ENCODE measurements around the gene TESK1. TPM values are rescaled to one million over a fixed set of nuclear protein-coding genes. Genes with fewer than 3 reads are reported as not detected.
A peak's percentile ranks its signal among the peaks of the same experiment; 100 is the strongest.

Gene TESK1
- total RNA-seq, 6 donors from 2014 or later = 36.9 to 61.9 (median 43.6) TPM

DNA sequence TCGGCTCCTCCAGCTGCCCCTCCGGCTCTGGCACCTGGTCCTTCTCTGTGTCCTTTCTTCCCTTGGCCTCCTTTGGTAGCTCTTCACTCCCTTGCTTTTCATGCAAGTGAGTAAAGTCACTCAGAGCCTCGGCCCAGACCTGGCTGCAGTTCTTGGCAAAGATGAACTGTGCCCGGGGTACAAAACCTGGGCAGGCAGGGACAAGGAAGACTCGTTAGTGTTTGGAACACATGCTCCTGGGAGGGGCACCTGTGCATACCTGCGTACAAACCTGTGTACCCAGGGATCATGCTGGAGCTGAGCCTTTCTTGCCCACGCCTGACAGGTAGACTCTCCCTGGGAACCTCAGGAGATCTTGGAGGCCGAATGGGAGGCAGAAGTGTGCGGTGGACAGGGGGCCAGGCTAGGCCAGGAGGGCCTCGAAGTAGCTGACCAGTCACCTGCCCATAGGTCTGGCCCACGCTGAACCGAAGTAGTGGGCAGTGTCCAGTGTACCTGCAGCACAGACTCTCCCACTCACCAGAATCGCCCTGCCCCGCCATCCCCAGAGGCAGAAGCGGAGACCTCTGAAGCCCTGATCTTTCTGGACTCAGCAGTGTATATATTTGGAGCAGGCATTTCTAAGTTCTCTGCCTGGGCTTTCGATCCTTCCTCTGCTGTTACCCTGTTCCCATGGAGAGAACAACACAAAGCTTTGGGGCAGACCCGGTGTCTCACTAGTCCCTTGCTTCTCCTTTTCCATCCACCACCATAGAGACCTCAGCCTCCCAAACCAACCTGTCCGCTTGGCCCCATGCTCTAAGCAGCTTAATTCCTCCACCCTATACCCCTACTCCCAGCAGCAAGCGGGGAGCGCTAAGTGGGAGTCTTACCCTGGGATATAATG, 41.9 kb upstream of the TESK1 start:
- peaks cover 5 to 16% (median 13%) of the 10 kb centered on the region in 4 donors for H3K4me1 ChIP-seq
- whole genome bisulfite sequencing, 2 donors = 85 to 89% methylated on average over 12 to 20 of the region's 20 CpGs
- H3K4me3 ChIP-seq = peak overlapping the region in 2 of 4 donors; percentile 14 to 27
- no peaks in the 10 kb centered on the region for H3K9me3 ChIP-seq
- H3K27ac ChIP-seq = peak overlapping the region in 3 of 4 donors; percentile 31 to 71 (median 60)
- DNase-seq = no peak
- no peak for ATAC-seq (ENCODE audit: low FRiP score in 2 of 2)
- no peak for TF ChIP-seq POLR2A (IDR thresholded peaks at IDR 0.05)
- no peak for TF ChIP-seq EP300 (IDR thresholded peaks at IDR 0.05)
- TF ChIP-seq, protein P1, sequence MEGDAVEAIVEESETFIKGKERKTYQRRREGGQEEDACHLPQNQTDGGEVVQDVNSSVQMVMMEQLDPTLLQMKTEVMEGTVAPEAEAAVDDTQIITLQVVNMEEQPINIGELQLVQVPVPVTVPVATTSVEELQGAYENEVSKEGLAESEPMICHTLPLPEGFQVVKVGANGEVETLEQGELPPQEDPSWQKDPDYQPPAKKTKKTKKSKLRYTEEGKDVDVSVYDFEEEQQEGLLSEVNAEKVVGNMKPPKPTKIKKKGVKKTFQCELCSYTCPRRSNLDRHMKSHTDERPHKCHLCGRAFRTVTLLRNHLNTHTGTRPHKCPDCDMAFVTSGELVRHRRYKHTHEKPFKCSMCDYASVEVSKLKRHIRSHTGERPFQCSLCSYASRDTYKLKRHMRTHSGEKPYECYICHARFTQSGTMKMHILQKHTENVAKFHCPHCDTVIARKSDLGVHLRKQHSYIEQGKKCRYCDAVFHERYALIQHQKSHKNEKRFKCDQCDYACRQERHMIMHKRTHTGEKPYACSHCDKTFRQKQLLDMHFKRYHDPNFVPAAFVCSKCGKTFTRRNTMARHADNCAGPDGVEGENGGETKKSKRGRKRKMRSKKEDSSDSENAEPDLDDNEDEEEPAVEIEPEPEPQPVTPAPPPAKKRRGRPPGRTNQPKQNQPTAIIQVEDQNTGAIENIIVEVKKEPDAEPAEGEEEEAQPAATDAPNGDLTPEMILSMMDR (IDR thresholded peaks at IDR 0.05) = no peak
- TF ChIP-seq POLR2AphosphoS5 (IDR thresholded peaks at IDR 0.05) = no peak
- peaks cover 0 to 34% (median 26%) of the 10 kb centered on the region in 4 donors for H3K36me3 ChIP-seq
- no peaks in the 10 kb centered on the region for H3K27me3 ChIP-seq

DNA sequence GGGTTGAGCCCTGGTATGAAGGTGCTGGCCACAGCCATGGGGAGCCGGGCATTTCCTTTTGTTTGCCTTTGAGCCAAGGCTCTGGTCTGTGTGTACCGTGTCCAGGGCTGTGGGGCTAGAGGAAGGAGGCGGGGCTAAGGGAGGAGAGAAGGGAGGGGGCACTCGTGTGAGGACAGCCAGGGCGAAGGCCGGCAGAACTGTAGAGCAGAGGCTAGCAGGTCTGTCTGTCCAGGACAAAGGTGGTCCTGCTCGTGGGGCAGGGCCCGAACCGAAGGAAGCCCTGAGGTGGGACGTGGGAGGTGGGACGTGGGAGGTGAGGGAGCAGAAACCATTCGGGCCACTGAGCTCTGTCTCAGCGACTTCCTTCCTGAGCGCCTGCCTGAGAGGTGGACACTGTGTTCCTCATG, 41.3 kb upstream of the TESK1 start:
- peaks cover 0 to 28% (median 20%) of the 10 kb centered on the region in 4 donors for H3K36me3 ChIP-seq
- H3K9me3 ChIP-seq = no peaks in the 10 kb centered on the region
- H3K4me1 ChIP-seq = peaks cover 5 to 16% (median 13%) of the 10 kb centered on the region in 4 donors
- WGBS, 2 donors = 33 to 45% methylated on average over 14 of the region's 14 CpGs
- ATAC-seq (ENCODE audit: low FRiP score in 2 of 2) (peak; percentile 35 to 47), DNase-seq (no peak)
- H3K4me3 ChIP-seq = peak overlapping the region in 3 of 4 donors; percentile 14 to 28 (median 27)
- peak overlapping the region in 3 of 4 donors; percentile 31 to 71 (median 60) for H3K27ac ChIP-seq
- TF ChIP-seq POLR2AphosphoS5 (IDR thresholded peaks at IDR 0.05) (peak in 1 of 2 donors; percentile 9), POLR2A (IDR thresholded peaks at IDR 0.05) (no peak), EP300 (IDR thresholded peaks at IDR 0.05) (no peak)
- TF ChIP-seq, protein P1 (IDR thresholded peaks at IDR 0.05) = no peak
- no peaks in the 10 kb centered on the region for H3K27me3 ChIP-seq

DNA sequence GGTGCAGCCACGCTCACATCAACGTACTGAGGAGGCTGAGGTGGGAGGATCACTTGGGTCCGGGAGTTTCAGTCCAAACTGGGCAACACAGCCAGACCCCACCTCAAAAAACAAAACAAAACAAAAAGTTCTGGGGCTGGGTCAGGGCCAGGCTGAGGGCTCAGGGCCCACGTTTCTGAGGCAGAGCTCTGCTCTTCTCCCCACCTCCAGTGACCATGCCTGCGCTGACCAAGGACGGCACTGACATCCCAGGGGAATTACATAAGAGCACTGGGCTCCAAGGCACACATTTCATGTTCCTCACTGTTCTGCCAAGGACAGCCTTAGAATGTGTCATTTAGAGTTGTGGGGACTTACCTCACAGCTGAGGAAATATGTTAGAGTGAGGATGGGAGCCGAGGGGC, 40.4 kb upstream of the TESK1 start:
- 82 to 84% methylated on average over 7 of the region's 7 CpGs for WGBS, 2 donors
- peak overlapping the region in 2 of 4 donors; percentile 60 to 71 for H3K27ac ChIP-seq

DNA sequence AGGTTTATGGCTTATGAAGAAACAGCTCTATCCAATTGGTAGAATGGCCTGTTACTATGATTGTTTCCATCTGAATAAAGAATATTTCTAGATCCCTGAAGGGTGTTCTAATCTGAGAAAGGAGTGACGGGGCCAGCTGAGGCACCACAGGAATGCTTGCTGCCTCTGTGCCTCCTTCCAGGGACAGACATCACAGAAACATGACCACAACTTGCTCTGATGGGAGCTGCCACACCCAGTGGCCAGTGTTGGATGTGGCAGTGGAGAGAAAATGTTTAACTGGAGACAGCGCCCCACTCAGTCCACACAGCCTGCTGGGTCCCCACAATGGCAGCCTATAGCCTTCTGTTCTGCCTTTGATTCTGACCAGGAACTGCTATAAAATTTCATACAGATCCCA, 38.6 kb upstream of the TESK1 start:
- no peak for DNase-seq
- Histone ChIP-seq H3K27ac (no peak overlapping the region), H3K4me1 (peaks cover 5 to 16% (median 13%) of the 10 kb centered on the region in 4 donors), H3K36me3 (peaks cover 0 to 2% (median under 1%) of the 10 kb centered on the region in 4 donors), H3K27me3 (no peaks in the 10 kb centered on the region), H3K9me3 (no peaks in the 10 kb centered on the region), H3K4me3 (no peak overlapping the region)
- WGBS, 2 donors = 95 to 100% methylated on average over 2 of the region's 2 CpGs
- no peak for TF ChIP-seq POLR2A (IDR thresholded peaks at IDR 0.05)
- no peak for TF ChIP-seq POLR2AphosphoS5 (IDR thresholded peaks at IDR 0.05)
- TF ChIP-seq EP300 (IDR thresholded peaks at IDR 0.05) = no peak
- TF ChIP-seq, protein P1 (IDR thresholded peaks at IDR 0.05) = no peak
- peak in 1 of 2 donors; percentile 42 for ATAC-seq (ENCODE audit: low FRiP score in 2 of 2)

More for the DNA sequence above, 40.4 kb upstream of the TESK1 start:
- ATAC-seq (ENCODE audit: low FRiP score in 2 of 2) (peak in 1 of 2 donors; percentile 4), DNase-seq (no peak)
- TF ChIP-seq POLR2AphosphoS5 (IDR thresholded peaks at IDR 0.05) (no peak), POLR2A (IDR thresholded peaks at IDR 0.05) (no peak), EP300 (IDR thresholded peaks at IDR 0.05) (no peak)
- TF ChIP-seq, protein P1 (IDR thresholded peaks at IDR 0.05) = no peak
- peaks cover 5 to 16% (median 13%) of the 10 kb centered on the region in 4 donors for H3K4me1 ChIP-seq
- H3K4me3 ChIP-seq = no peak overlapping the region
- peaks cover 0 to 19% (median 14%) of the 10 kb centered on the region in 4 donors for H3K36me3 ChIP-seq
- no peaks in the 10 kb centered on the region for H3K9me3 ChIP-seq
- H3K27me3 ChIP-seq = no peaks in the 10 kb centered on the region

Measured in upper lobe of left lung (tissue), 6 donors.